Measurements from ENCODE around the gene GRXCR1. TPM values are rescaled to one million over a fixed set of nuclear protein-coding genes. Genes with fewer than 3 reads are reported as not detected.
A peak's percentile ranks its signal among the peaks of the same experiment; 100 is the strongest.

The GRXCR1 gene
- total RNA-seq, 1 experiment from 2014 or later: not detected

GRCh38 chr4:42865572-42866189, 26.8 kb upstream of the GRXCR1 start:
- Histone ChIP-seq H3K9ac (ENCODE audit: extremely low read depth, insufficient read length, low read length) (no peak overlapping the region), H2BK15ac (ENCODE audit: low read depth, low read length) (no peak overlapping the region), H2BK5ac (ENCODE audit: insufficient read length, low read length) (no peak overlapping the region), H4K91ac (ENCODE audit: insufficient read length, low read depth, low read length) (no peak overlapping the region), H2BK120ac (ENCODE audit: low read depth, low read length, poor library complexity, severe bottlenecking) (no peak overlapping the region), H3K4ac (ENCODE audit: low read depth, low read length) (no peak overlapping the region), H3K79me2 (ENCODE audit: insufficient read depth, low read length) (no peaks in the 10 kb centered on the region), H3K9me3 (ENCODE audit: control insufficient read depth, low read depth, low read length) (no peaks in the 10 kb centered on the region), H3K23ac (ENCODE audit: insufficient read length, low read depth, low read length) (no peak overlapping the region), H2AK5ac (ENCODE audit: insufficient read length, low read length) (no peak overlapping the region), H2BK20ac (ENCODE audit: low read depth, low read length, poor library complexity, severe bottlenecking) (no peak overlapping the region), H2AFZ (ENCODE audit: low read length) (no peak overlapping the region), H4K5ac (ENCODE audit: insufficient read length, low read depth, low read length) (no peak overlapping the region), H3K27ac (ENCODE audit: insufficient read length, low read depth, low read length) (no peak overlapping the region), H2BK12ac (ENCODE audit: insufficient read length, low read depth, low read length) (no peak overlapping the region), H3K4me1 (ENCODE audit: insufficient read depth, low read length) (no peaks in the 10 kb centered on the region), H3K79me1 (ENCODE audit: insufficient read depth, low read depth, low read length, poor library complexity, severe bottlenecking) (no peaks in the 10 kb centered on the region), H3K23me2 (ENCODE audit: insufficient read length, low read depth, low read length, poor library complexity, severe bottlenecking) (no peaks in the 10 kb centered on the region), H3K27me3 (ENCODE audit: insufficient read depth, low read length) (no peaks in the 10 kb centered on the region), H3K18ac (ENCODE audit: insufficient read length, low read depth, low read length) (no peak overlapping the region), H3K56ac (ENCODE audit: insufficient read length, low read depth, low read length) (no peak overlapping the region), H3K4me2 (ENCODE audit: insufficient read depth, insufficient read length, low read length) (no peak overlapping the region), H4K20me1 (ENCODE audit: control insufficient read depth, insufficient read depth, insufficient read length) (no peaks in the 10 kb centered on the region), H4K8ac (replicated peaks; ENCODE audit: insufficient read length, low read depth, low read length) (no peak overlapping the region), H3K14ac (ENCODE audit: insufficient read depth, low read length) (no peak overlapping the region), H3T11ph (ENCODE audit: low read length) (no peak overlapping the region)
- Mint-ChIP-seq H3K4me1 (peaks cover 4 to 6% of the 10 kb centered on the region in 2 experiments; a peak in 3 of 4 replicates), H3K27me3 (ENCODE audit: low read depth) (peaks cover 1% of the 10 kb centered on the region; the same call in 1 of the 2 replicates), H3K9me3 (no peaks in the 10 kb centered on the region), H3K27ac (no peak overlapping the region), H3K36me3 (ENCODE audit: insufficient read depth in 1 of 3, low read depth in 3 of 3) (no peaks in the 10 kb centered on the region), H3K4me3 (no peak overlapping the region)
- WGBS (ENCODE audit: extremely low coverage, insufficient read length, low lambda C conversion rate): no CpG with 5 or more reads among the region's 3 CpGs
- peak; percentile 56 for DNase-seq
- peak; percentile 85 for TF ChIP-seq CTCF (conservative IDR thresholded peaks at IDR 0.05)

Measured in H9 (cell line).